Measurements from ENCODE around the gene TSPAN10.

DNA sequence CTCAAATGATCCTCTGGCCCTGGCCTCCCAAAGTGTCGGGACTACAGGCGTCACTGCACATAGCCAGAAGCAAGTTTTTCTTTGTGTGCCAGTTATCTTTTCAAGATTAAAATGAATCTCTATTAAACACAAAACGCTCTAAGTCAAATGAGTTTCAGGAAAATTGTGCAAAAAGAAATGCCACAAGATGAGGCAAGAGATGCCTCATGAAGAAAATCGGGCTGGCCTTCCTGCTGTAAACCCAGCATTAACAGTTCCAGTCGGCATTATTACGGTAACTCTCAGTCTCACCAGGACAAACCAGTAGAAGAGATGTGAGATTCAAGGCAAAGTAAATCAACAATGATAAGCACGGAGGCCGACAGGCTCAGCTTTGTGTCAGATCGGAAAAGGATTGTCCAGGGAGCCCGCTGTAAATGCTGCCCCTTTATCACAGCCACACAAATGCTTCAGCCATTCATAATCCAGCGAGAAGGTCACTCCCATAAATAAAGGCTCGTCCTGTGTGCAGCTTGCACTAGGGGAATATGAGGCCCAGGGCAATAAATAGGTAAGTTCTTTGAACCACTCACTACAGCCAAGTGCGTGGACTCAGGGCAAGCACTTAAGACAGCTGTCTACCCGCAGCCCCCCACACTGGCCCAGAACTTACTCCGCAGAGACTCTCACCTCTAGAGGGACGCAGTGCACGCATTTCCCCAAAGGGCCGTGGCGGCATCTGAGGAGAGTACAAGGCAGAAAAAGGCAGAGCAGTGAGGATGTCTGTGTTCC lies 27.3 kb upstream of the TSPAN10 start:
- no peak for TF ChIP-seq CTCF (IDR thresholded peaks at IDR 0.05; ENCODE audit: insufficient read depth, low read depth, low read length)
- TF ChIP-seq EZH2 (IDR thresholded peaks at IDR 0.05; ENCODE audit: insufficient read depth, low read length) = no peak

Measured in astrocyte (in vitro differentiated cells and primary cell).